ENCODE data around the gene YPEL1. TPM values are rescaled to one million over a fixed set of nuclear protein-coding genes. Genes with fewer than 3 reads are reported as not detected.

Gene YPEL1
- total and polyA plus RNA-seq, 2 of the 13 experiments (the other 11 are each of a cell fraction or from before 2014, with no cell fraction given), result 0.33 to 2.5 TPM

- TF ChIP-seq KLF9 (CRISPR knock-in tag; IDR thresholded peaks at IDR 0.05; ENCODE audit: low read depth) (no peak), ZNF652 (CRISPR knock-in tag; IDR thresholded peaks at IDR 0.05; ENCODE audit: borderline replicate concordance, low read depth) (no peak), RAD51 (IDR thresholded peaks at IDR 0.05; ENCODE audit: borderline replicate concordance) (no peak), KDM1A (CRISPR knock-in tag; IDR thresholded peaks at IDR 0.05) (peak; percentile 28; the same call in 1 of the 2 replicates), GABPA (IDR thresholded peaks at IDR 0.05; ENCODE audit: low read depth, low read length) (no peak), GABPA (CRISPR knock-in tag; IDR thresholded peaks at IDR 0.05; ENCODE audit: low read depth) (no peak), HOXA7 (CRISPR knock-in tag; IDR thresholded peaks at IDR 0.05) (no peak), RERE (CRISPR knock-in tag; IDR thresholded peaks at IDR 0.05; ENCODE audit: low read depth) (no peak), ZMYM4 (CRISPR knock-in tag; IDR thresholded peaks at IDR 0.05) (peak; percentile 79), ZNF83 (CRISPR knock-in tag; IDR thresholded peaks at IDR 0.05; ENCODE audit: borderline replicate concordance) (no peak), ETV5 (CRISPR knock-in tag; IDR thresholded peaks at IDR 0.05; ENCODE audit: borderline replicate concordance) (no peak), PRDM10 (CRISPR knock-in tag; IDR thresholded peaks at IDR 0.05; ENCODE audit: low read depth) (no peak), GLMP (CRISPR knock-in tag; IDR thresholded peaks at IDR 0.05; ENCODE audit: borderline replicate concordance) (no peak), ZFP90 (CRISPR knock-in tag; IDR thresholded peaks at IDR 0.05; ENCODE audit: borderline replicate concordance) (no peak), SP4 (CRISPR knock-in tag; IDR thresholded peaks at IDR 0.05) (peak; percentile 68; the same call in 1 of the 2 replicates), ZNF891 (CRISPR knock-in tag; IDR thresholded peaks at IDR 0.05) (peak; percentile 39; the same call in 1 of the 2 replicates), ZNF773 (CRISPR knock-in tag; IDR thresholded peaks at IDR 0.05; ENCODE audit: borderline replicate concordance) (no peak)
Observed at GRCh38 chr22:21657360-21658032, 78.1 kb downstream of the YPEL1 start (continued).

Data from HepG2 (cell line).